Measurements from ENCODE around the gene TTYH3. TPM values are rescaled to one million over a fixed set of nuclear protein-coding genes. Genes with fewer than 3 reads are reported as not detected.

Gene TTYH3, protein sequence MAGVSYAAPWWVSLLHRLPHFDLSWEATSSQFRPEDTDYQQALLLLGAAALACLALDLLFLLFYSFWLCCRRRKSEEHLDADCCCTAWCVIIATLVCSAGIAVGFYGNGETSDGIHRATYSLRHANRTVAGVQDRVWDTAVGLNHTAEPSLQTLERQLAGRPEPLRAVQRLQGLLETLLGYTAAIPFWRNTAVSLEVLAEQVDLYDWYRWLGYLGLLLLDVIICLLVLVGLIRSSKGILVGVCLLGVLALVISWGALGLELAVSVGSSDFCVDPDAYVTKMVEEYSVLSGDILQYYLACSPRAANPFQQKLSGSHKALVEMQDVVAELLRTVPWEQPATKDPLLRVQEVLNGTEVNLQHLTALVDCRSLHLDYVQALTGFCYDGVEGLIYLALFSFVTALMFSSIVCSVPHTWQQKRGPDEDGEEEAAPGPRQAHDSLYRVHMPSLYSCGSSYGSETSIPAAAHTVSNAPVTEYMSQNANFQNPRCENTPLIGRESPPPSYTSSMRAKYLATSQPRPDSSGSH
- 250 TPM for total RNA-seq (ENCODE audit: unreplicated experiment)
- long read RNA-seq, full-length matches to known transcripts = 1 of 24 reads
- long read RNA-seq, partial matches to known transcripts = 22 of 24 reads
- long read RNA-seq, other reads (novel, unspliced or antisense) = 1 of 24 reads

DNA sequence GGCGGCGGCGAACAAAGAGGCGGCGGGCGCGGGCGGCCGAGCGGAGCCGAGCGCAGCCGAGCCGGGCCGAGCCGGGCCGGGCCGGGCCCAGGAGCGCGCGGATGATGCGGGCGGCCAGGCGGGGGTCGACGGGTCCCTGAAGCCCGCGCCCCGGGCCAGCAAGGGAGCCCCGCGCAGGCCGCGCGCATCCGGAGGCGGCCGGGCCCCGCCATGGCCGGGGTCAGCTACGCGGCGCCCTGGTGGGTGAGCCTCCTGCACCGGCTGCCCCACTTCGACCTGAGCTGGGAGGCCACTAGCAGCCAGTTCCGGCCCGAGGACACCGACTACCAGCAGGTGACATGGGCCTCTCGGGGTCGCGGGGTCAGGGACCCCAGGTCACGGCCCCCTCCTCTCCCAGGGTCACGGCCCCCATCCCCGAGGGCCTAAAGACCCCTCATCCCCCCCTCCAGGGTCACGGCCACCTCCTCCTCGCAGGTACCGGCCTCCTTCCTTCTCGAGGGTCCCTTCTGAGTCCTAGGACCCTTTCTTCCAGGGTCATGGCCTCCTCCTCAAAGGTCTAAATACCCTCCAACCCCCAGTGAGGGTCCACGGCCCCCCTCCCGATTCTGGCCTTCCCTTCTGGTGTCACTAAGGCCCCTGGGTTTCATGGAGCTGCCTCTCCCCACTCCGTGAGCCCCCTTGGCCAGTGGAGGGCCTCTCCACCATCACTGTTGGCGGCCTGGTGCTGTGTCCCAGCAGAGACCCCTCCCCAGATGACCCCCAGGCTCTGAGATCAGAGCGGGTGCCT is at the start of gene TTYH3:
Gene TTYH3, plus strand, starts transcription at position 41 of the 787 bp plus-strand sequence. Its CDS starts 170 bp downstream, at position 211.
- Mint-ChIP-seq H3K27ac (ENCODE audit: unreplicated experiment) (peak within 1 kb of the TSS; percentile 91), H3K9me3 (ENCODE audit: unreplicated experiment) (no peaks in the 10 kb centered on the region), H3K36me3 (ENCODE audit: low read depth, unreplicated experiment) (peaks cover 8% of the 10 kb centered on the region), H3K27me3 (ENCODE audit: unreplicated experiment) (peaks cover 11% of the 10 kb centered on the region), H3K4me3 (ENCODE audit: unreplicated experiment) (peak within 1 kb of the TSS; percentile 95), H3K4me1 (ENCODE audit: unreplicated experiment) (peaks cover 15% of the 10 kb centered on the region)
- DNase-seq (ENCODE audit: low spot score) = no peak
- TF ChIP-seq, protein P1, sequence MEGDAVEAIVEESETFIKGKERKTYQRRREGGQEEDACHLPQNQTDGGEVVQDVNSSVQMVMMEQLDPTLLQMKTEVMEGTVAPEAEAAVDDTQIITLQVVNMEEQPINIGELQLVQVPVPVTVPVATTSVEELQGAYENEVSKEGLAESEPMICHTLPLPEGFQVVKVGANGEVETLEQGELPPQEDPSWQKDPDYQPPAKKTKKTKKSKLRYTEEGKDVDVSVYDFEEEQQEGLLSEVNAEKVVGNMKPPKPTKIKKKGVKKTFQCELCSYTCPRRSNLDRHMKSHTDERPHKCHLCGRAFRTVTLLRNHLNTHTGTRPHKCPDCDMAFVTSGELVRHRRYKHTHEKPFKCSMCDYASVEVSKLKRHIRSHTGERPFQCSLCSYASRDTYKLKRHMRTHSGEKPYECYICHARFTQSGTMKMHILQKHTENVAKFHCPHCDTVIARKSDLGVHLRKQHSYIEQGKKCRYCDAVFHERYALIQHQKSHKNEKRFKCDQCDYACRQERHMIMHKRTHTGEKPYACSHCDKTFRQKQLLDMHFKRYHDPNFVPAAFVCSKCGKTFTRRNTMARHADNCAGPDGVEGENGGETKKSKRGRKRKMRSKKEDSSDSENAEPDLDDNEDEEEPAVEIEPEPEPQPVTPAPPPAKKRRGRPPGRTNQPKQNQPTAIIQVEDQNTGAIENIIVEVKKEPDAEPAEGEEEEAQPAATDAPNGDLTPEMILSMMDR (IDR thresholded peaks at IDR 0.05; ENCODE audit: unreplicated experiment) = no peak

DNA sequence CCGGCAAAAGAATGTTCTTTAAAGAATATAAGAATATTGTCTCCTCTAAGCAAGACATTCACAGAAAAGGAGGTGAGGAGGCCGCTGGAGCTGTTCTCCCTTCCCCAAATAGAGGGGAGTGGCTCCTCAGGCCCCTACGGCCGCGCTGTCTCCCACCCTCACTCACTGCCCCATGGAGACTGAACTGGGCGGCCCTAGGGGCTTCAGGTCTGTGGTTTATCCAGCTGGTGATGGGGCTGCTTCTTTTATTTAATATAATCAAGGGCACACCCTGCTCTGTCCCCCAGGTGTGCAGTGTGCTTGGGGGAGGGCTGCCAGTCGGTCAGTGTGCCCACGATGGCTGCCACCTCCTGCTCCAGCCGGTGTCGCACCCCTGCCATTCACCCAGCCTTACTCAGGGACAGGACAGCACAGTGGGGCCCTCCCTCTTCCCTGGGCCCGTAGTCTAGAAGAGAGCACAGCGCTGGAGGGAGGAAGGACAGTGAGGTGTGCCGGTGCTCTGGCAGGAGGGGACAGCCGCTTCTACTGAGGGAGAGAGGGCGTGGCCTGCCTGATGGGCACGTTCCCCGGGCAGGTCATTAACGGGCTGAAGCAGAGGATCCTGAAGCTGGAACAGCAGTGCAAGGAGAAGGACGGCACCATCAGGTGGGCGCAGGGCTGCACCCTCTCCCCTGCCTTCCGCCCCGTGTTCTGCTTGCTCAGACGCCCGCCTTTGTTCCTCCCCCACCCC is 49.6 kb upstream of the TTYH3 start:
- H3K27me3 Mint-ChIP-seq (ENCODE audit: unreplicated experiment) = peaks cover 8% of the 10 kb centered on the region
- TF ChIP-seq, protein P1 (IDR thresholded peaks at IDR 0.05; ENCODE audit: unreplicated experiment) = no peak
- peaks cover 4% of the 10 kb centered on the region for H3K4me1 Mint-ChIP-seq (ENCODE audit: unreplicated experiment)
- H3K4me3 Mint-ChIP-seq (ENCODE audit: unreplicated experiment) = no peak overlapping the region
- H3K27ac Mint-ChIP-seq (ENCODE audit: unreplicated experiment) = no peak overlapping the region
- peaks cover 8% of the 10 kb centered on the region for H3K36me3 Mint-ChIP-seq (ENCODE audit: low read depth, unreplicated experiment)
- no peak for DNase-seq (ENCODE audit: low spot score)
- no peaks in the 10 kb centered on the region for H3K9me3 Mint-ChIP-seq (ENCODE audit: unreplicated experiment)

DNA sequence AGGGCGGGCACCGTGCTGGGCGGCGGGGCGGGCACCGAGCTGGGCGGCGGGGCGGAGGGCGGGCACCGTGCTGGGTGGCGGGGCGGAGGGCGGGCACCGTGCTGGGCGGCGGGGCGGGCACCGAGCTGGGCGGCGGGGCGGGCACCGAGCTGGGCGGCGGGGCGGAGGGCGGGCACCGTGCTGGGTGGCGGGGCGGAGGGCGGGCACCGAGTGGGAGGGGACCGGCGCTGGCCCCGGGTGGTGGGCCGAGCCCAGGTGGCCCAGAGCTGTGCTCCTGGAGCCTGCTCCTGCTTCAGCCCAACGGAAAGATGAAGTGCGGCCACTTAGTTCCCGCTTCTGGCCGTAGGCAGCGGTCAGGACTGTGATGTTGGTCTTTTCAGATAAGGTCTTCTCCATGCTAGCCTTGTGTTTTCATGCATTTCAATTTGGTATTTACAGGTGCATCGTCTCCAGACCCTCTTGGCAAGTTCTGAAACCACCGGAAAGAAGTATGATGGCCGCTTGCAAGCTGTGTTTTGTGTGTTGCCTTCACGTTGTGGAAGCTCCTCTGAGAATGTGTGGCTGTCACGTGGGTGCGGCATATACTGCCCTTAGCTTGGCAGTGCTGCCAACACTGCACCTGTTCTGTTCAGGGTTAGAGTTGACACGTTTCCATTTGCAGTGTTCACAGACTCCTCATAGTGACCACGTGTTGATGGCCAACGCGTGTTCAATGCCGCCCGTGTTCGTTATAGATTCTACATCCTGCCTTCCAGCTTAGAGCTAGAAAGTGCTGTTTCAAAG is 47.8 kb upstream of the TTYH3 start:
- no peak overlapping the region for H3K4me3 Mint-ChIP-seq (ENCODE audit: unreplicated experiment)
- H3K36me3 Mint-ChIP-seq (ENCODE audit: low read depth, unreplicated experiment) = peaks cover 7% of the 10 kb centered on the region
- H3K4me1 Mint-ChIP-seq (ENCODE audit: unreplicated experiment) = peaks cover 6% of the 10 kb centered on the region
- TF ChIP-seq, protein P1 (IDR thresholded peaks at IDR 0.05; ENCODE audit: unreplicated experiment) = no peak
- H3K9me3 Mint-ChIP-seq (ENCODE audit: unreplicated experiment) = no peaks in the 10 kb centered on the region
- peaks cover 9% of the 10 kb centered on the region for H3K27me3 Mint-ChIP-seq (ENCODE audit: unreplicated experiment)
- no peak overlapping the region for H3K27ac Mint-ChIP-seq (ENCODE audit: unreplicated experiment)
- DNase-seq (ENCODE audit: low spot score) = no peak

DNA sequence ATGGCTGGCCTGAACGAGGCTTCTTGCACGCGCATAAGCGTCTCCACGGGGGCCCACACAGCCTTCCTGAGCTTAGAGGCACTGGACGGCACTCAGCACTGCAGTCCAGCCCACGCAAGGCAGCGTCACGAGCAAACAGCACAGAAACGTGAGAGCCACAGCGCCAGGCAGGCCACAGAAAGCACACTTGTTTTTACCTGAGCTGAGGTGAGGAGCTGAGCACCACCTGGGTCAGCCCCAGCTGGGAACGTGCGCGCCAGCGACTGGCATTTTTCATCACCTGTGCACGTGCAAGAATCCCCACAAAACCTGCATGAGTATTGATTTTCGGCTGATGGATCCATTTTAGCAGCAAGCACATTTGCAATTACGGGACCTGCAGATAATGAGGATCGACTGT is 46.3 kb upstream of the TTYH3 start:
- Mint-ChIP-seq H3K27ac (ENCODE audit: unreplicated experiment) (no peak overlapping the region), H3K4me3 (ENCODE audit: unreplicated experiment) (no peak overlapping the region), H3K9me3 (ENCODE audit: unreplicated experiment) (no peaks in the 10 kb centered on the region), H3K4me1 (ENCODE audit: unreplicated experiment) (peaks cover 6% of the 10 kb centered on the region), H3K36me3 (ENCODE audit: low read depth, unreplicated experiment) (peaks cover 5% of the 10 kb centered on the region), H3K27me3 (ENCODE audit: unreplicated experiment) (peaks cover 7% of the 10 kb centered on the region)
- TF ChIP-seq, protein P1 (IDR thresholded peaks at IDR 0.05; ENCODE audit: unreplicated experiment) = no peak
- DNase-seq (ENCODE audit: low spot score) = no peak

Measured in endothelial cell (in vitro differentiated cells).